HG03565 (cell line): ENCODE measurements around the gene CCDC85C.

Source experiments
- ATAC-seq: cut with Tn5 transposase; IDR thresholded peaks from one replicate; pipeline ENCODE4 v1.9.1; 2021; ENCODE audit warnings: mild to moderate bottlenecking, moderate library complexity; ENCODE audit not compliant: unreplicated experiment

Gene CCDC85C

GRCh38 chr14:99514552-99515300 lies 89.3 kb downstream of the CCDC85C start:
- no peak for ATAC-seq

- no peak for ATAC-seq
Observed at GRCh38 chr14:99513946-99514551, 90.0 kb downstream of the CCDC85C start.

- ATAC-seq = no peak
Observed at GRCh38 chr14:99513183-99513694, 90.8 kb downstream of the CCDC85C start.

- ATAC-seq = no peak
Observed at GRCh38 chr14:99512571-99513182, 91.3 kb downstream of the CCDC85C start.

- ATAC-seq = no peak
Observed at GRCh38 chr14:99512110-99512449, 91.9 kb downstream of the CCDC85C start.

GRCh38 chr14:99511421-99512109 lies 92.4 kb downstream of the CCDC85C start:
- no peak for ATAC-seq

GRCh38 chr14:99510556-99511139 lies 93.4 kb downstream of the CCDC85C start:
- ATAC-seq = no peak

- ATAC-seq = no peak
Observed at GRCh38 chr14:99509871-99510555, 94.0 kb downstream of the CCDC85C start.

GRCh38 chr14:99508896-99509629 lies 94.9 kb downstream of the CCDC85C start:
- no peak for ATAC-seq

- ATAC-seq = no peak
Observed at GRCh38 chr14:99507860-99508640, 96.0 kb downstream of the CCDC85C start.

GRCh38 chr14:99506276-99506675 lies 97.7 kb downstream of the CCDC85C start:
- ATAC-seq = no peak

GRCh38 chr14:99505089-99505488 lies 98.9 kb downstream of the CCDC85C start:
- ATAC-seq = no peak

- no peak for ATAC-seq
Observed at GRCh38 chr14:99503848-99504453, 100.1 kb downstream of the CCDC85C start.

- no peak for ATAC-seq
Observed at GRCh38 chr14:99502989-99503421, 101.0 kb downstream of the CCDC85C start.

- ATAC-seq = no peak
Observed at GRCh38 chr14:99497894-99498293, 106.1 kb downstream of the CCDC85C start.

- ATAC-seq = no peak
Observed at GRCh38 chr14:99497341-99497740, 106.7 kb downstream of the CCDC85C start.

GRCh38 chr14:99484106-99484505 lies 119.9 kb downstream of the CCDC85C start:
- ATAC-seq = no peak

- no peak for ATAC-seq
Observed at GRCh38 chr14:99481745-99482099, 122.3 kb downstream of the CCDC85C start.
